GM21529 (cell line): ENCODE data around the gene P2RX1.
"Not testable (repeated sequence)": the region's sequence is repeated elsewhere in the genome, so short reads cannot be mapped to it uniquely, and the experiment has no call there.

Experiments
- ATAC-seq: cut with Tn5 transposase; IDR thresholded peaks from one replicate; pipeline ENCODE4 v1.9.1; 2021; ENCODE audit not compliant: unreplicated experiment

Gene P2RX1

DNA sequence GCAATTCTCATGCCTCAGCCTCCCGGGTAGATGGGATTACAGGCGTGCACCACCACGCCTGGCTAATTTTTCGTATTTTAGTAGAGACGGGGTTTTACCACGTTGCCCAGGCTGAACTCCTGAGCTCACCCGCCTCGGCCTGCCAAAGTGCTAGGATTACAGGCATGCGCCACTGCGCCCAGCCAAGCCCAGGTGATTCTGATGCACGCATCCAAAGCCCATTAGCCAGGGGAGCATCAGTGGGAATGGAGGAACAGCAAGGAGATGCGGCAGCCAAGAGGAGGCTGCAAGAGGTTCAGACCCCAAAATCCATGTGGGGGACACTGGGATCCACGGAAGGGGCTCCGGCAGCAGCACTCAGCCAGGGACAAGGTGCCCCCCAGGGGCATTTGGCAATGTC lies 35.9 kb upstream of the P2RX1 start:
- ATAC-seq, result no peak

- ATAC-seq, result no peak
Measured at GRCh38 chr17:3951420-3951819, 35.2 kb upstream of the P2RX1 start.

DNA sequence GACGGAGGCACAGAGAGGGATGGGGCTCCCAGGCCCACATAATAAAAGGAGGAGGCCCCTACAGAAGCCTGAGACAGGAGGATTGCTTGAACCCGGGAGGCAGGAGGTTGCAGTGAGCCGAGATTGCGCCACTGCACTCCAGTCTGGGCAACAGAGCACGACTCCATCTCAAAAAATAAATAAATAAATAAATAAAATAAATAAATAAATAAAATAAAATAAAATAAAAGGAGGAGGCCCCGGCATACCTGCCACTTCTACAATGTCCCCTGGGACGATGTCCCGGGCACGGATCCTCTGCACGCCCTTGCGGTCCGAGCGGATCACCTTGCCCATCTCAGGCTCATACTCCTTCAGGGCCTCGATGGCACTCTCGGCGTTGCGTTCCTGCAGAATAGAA lies 34.7 kb upstream of the P2RX1 start:
- ATAC-seq, result no peak

DNA sequence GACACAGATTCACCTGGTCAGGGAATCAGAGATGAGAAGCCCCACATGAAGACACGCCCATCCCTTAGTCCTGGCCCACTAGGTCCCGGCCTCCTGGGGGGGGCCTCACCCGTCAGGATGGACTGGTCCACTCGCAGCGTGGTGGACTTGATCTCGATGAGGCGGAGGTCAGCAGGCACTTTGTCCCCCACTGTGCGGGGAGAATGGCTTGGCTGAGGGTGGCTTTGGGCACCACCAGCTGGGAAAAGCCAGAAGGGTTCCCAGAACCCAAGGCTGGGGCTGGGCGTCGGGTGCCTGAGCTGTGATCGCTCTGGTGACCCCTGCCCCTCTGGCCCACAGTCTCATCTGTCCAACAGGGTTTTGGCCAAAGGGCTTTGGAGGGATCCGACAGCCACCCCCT lies 34.3 kb upstream of the P2RX1 start:
- ATAC-seq, result no peak

DNA sequence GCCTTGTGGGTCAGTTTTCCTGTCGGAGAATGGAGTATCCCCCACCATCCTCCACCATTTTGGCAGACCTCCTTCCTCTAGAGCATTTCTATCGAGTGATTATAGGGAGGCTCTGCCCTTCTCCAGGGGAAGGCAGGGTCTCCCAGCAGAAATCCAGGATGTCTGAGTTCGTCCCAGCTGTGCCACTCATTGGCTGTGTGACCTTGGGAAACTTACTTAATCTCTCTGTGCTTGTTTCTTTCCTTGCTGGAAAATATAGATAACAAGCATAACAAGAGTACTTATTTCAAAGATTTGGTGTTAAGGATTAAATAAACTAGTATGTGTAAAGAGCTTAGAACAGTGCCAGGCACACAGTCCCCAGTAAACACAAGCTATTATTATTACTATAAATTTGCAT lies 33.2 kb upstream of the P2RX1 start:
- ATAC-seq, result no peak

DNA sequence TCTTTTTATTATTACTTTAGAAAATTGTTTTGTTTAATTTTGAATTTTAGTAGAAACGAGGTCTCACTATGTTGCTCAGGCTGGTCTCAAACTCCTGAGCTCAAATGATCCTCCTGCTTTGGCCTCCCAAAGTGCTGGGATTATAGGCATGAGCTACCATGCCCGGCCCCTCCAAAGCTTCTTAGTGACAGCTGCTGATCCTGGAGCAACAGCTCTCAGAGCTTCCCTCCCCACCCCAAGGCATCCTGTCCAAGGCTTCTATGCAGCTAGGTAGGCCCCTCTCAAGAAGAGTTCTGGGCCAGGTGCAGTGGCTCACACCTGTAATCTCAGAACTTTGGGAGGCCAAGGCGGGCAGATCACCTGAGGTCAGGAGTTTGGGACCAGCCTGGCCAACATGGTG lies 32.3 kb upstream of the P2RX1 start:
- not testable (repeated sequence) for ATAC-seq

DNA sequence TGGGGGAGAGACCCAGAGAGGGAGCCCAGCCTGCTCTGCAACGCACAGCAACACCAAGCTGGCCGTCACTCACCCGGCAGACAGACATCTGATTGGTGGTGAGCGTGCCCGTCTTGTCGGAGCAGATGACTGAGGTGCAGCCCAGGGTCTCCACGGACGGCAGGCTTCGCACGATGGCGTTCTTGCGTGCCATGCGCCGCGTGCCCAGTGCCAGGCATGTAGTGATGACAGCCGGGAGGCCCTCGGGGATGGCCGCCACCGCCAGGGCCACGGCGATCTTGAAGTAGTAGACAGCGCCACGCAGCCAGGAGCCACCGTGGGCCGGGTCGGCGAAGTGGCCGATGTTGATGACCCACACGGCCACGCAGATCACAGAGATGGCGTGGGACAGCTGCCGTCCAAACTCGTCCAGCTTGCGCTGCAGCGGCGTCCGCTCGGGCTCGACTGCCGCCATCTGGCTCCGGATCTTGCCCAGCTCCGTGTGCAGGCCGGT lies 31.1 kb upstream of the P2RX1 start:
- ATAC-seq, result no peak

DNA sequence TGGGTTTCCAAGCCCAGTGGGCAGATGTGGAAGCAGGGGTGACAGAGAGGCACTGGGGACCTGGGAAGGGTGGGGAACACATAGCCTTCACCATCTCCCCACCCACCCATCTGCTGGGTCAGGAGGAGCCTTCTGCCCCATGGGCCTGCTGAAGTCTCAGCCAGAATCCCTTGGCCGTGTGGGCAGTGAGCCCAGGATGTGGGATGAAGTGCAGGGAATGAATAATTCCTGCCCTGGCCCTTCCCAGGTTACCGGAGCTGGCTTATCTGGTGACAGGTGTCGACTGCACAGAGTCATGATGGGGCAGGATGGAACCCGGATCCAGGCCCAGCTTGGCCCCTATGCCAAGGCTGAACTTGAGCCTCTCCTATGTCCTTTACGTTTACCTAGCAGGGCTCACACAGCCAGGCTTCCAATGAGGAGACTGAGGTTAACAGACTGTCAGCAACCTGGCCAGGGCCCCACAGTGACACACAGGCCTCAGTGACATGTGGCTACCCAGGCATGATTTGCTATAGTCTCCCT lies 30.5 kb upstream of the P2RX1 start:
- ATAC-seq, result no peak

- no peak for ATAC-seq
Measured at GRCh38 chr17:3944485-3945388, 28.5 kb upstream of the P2RX1 start.

DNA sequence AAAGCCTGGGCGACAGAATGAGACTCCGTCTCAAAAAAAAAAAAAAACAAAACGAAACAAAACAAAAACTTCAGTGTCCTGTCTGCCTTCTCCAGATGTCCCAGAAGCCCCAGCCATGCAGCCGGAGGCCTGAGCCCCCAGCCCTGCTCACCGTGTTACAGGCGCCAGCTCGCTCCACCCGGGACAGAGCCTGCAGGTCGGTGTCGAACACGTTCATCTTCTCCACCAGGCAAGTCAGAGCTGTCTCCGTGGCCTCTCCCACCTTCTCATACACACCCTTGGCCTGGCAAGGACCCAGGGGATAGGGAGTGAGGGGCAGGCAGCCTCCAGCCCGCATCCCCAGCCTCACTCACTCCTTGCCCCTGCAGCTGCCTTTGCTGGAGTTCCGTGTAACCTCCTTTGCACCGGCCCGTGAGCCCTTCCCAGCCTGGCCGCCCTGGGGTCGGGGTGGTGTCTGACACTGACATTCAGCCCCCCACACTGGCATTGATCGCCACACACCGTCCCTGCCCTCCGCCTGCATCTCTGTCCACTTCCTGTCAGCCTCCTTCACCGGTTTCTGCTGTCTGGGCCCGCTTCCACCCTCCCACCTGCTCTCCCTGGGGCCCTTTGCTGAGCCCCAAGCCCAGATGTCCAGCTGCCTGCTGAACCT lies 27.1 kb upstream of the P2RX1 start:
- no peak for ATAC-seq

- no peak for ATAC-seq
Measured at GRCh38 chr17:3940965-3941698, 24.9 kb upstream of the P2RX1 start.

DNA sequence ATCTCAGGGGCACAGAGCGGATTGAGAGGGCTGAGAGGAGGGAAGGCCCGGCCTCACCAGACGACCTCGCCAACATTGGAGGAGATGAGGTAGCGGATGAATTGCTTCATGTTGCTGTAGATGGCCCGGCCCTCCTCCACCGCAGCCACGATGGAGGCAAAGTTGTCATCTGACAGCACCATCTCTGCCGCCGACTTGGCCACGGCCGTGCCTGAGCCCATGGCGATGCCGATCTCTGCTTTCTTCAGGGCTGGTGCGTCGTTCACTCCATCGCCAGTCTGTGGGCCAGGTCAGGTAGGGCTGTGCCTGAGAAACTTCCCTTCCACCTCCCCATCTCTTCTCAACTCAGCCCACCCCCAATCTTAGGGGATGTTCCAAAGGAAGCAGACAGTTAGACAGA lies 21.1 kb upstream of the P2RX1 start:
- no peak for ATAC-seq

DNA sequence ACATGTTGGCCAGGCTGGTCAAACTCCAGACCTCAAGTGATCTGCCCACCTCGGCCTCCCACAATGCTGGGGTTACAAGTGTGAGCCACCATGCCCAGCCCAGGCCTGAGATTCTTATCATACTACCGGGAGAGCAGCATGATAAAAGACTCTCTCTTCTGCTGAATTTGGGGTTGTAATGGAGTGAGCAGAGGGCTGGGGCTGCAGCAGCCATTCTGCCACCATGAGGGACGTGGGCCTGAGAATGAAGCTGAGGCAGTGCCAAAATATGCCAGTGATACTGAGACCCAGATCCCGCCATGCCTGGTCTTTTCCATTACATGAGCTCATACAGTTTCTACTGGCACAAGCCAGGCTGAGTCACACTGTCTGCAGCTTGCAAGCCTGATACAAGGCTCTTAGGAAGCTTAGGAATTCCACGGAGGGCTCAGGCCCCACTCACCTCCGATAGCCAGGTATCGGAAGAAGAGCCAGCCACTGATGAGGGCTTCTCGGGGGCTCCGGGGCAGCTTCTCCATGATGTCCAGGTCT lies 19.6 kb upstream of the P2RX1 start:
- ATAC-seq, result no peak

- no peak for ATAC-seq
Measured at GRCh38 chr17:3935140-3935542, 18.9 kb upstream of the P2RX1 start.

DNA sequence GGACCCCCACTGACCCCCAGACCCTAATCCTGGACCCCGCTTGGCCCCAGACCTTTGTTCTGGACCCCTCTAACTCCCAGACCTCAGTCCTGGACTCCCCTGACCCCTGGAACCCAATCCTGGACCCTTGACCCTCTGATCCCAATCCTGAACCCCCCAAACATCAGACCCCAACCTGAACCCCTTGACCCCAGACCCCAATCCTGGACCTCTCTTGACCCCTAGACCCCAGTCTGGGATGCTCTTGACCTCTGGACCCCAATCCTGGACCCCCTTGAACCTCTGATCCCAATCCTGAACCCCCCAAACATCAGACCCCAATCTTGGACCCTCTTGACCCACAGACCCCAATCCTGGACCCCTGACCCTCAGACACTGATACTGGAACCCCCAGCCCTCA lies 13.5 kb upstream of the P2RX1 start:
- ATAC-seq, result no peak

DNA sequence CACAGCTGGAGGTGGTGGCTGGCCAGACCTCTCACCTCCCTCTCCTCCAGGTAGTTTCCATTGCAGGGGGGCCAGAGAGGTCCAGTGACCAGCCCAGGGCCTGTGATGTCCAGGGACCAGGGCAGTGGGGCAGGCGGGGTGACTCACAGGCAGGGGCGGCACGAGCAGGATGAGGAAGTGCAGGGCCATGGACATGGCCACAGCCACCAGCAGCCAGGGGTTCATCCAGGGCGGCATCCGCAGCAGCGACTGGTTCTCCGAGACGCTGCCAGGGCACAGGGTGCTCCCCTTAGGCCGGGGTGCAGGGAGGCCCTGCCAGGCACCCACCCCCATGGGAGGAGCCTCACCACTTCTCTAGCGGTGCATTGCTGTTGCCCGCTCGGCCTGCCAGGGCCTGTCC lies 12.9 kb upstream of the P2RX1 start:
- ATAC-seq, result no peak

DNA sequence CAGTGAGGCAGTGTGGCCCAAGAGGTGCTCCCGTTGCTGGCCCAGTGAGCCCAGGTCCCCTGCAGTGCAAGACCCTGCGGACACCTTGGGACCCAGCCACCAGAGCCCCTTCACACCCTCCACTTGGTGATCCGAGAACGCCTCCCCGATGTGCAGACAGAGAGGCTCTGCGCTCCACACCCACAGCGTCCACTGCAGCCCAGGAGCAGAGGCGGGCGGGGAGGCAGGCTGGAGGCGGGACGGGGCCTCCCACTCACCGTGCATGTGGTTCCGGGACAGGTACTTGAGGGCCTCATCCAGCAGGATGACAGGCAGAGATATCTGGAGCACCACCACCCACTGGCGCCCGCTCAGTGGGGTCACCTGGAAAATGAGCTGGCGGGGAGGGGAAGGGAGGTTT lies 12.1 kb upstream of the P2RX1 start:
- no peak for ATAC-seq

- ATAC-seq, result no peak
Measured at GRCh38 chr17:3927628-3928340, 11.5 kb upstream of the P2RX1 start.

DNA sequence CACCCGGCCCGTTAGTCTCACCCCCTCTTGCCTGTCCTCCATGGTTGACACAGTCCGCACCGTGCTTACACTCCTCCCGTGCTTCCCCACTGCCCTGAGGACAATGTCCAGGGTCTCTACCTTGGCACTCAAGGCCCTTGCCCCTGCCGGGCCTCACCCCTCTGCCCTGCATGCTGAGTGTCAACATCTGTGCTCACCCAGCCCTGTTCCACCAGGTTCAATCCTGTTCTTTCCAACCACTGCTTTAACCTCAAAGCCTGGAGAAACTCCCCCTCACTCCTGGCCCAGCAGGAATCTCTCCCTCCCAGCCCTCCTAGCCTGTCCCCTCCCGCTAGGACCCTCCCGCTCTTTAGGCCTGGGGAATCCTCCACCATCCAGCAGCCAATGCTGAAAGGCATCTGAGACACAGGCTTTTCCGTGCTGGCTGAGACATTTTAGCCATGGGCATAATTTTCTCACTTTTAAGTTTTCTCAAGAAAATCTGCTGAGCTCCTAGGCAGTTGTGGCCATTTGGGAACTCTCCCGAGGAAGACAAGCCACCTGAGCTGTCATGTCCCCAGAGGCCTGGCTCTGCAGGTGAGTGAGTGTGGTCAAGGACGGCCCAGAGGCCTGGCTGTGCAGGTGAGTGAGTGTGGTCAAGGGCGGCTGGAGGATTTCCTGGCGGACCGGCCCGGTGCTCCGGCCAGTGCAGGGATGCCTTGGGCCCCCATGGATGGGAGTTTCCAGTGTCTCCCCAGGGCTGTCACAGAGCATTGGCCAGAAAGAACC lies 10.8 kb upstream of the P2RX1 start:
- no peak for ATAC-seq
